Stimulated activated CD8-positive, alpha-beta memory T cell treated with anti-CD3 and anti-CD28 coated beads, Interleukin-7, amount 100 ng/mL, for 24 hours (primary cell): ENCODE results near the gene OR5P2.
"Not testable (repeated sequence)": the region's sequence is repeated elsewhere in the genome, so short reads cannot be mapped to it uniquely, and the experiment has no call there.

Experiments
- DNase-seq: peaks from one replicate; pipeline ENCODE4 v3.0.0-alpha.2; 2020; ENCODE audit warnings: low read depth

OR5P2 gene, protein sequence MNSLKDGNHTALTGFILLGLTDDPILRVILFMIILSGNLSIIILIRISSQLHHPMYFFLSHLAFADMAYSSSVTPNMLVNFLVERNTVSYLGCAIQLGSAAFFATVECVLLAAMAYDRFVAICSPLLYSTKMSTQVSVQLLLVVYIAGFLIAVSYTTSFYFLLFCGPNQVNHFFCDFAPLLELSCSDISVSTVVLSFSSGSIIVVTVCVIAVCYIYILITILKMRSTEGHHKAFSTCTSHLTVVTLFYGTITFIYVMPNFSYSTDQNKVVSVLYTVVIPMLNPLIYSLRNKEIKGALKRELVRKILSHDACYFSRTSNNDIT

DNA sequence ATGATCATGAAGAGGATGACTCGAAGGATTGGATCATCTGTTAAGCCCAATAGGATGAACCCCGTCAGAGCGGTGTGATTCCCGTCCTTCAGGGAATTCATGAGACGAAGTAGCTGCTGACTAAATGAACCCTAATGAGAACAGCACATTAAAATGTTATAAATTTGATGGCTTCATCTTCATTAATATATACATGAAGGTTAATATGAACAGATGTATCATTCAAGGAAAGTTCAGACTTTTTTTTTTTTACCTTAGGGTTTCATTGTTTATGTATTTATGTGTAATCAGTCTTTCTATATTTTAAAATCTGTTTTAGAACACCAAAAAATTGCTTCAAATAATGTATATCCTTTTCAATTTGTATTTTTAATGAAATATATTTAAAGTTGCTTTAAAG, at the start of gene OR5P2:
OR5P2 (minus strand) TSS at position 101 of the 400 bp plus-strand sequence; CDS start at position 101, 0 bp downstream.
- no peak for DNase-seq

DNA sequence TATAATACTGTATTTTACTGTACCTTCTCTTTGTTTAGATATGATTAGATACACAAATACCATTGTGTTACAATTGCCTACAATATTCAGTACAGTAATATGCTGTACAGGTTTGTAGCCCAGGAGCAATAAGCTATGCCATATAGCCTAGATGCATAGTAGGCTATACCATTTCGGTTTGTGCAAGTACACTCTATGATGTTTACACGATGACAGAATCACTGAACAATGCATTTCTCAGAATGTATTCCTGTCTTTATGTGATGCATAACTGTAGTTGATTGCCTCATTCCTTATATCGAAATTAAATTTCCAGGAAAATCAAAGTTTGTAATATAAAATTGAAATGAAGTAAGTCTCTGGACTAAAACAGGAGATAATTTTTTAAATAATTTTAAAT, 49.3 kb upstream of the OR5P2 start:
- DNase-seq = no peak

DNA sequence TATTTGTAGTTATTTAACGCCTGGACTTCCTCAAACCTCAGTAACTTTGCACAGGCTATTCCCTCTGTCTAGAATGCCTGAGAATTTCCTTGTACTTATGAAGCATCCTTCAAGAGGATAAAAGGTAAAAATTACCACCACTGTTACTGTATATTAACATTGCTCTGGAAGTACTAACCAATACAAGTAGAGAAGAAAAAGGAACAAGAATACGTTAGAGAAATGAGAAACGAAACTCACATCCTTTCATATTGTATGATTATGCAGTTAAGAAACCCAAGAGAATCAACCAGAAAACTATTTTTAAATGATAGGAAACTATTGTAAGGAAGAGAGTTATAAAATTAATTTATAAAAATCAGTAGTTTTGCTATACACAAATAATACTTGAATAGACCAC, 48.2 kb upstream of the OR5P2 start:
- DNase-seq = no peak

DNA sequence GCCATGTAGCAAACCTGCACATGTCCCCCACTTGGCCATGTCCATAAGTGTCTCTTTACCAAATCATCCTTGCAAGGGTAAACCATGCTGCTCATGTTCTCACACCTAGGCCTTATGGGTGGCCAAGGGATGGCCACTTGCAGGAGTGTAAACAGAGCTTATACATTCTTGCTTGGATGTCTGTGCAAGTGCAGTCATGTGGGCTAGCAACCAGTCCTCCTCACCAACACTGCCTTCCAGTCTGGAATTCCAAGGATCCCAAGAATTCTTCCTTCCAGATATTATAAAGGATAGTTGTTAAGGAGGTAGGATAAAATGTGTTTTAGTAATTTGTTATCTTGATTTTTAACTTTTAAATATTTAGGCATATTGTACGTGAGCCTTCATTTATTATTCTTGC, 47.8 kb upstream of the OR5P2 start:
- DNase-seq = no peak

DNA sequence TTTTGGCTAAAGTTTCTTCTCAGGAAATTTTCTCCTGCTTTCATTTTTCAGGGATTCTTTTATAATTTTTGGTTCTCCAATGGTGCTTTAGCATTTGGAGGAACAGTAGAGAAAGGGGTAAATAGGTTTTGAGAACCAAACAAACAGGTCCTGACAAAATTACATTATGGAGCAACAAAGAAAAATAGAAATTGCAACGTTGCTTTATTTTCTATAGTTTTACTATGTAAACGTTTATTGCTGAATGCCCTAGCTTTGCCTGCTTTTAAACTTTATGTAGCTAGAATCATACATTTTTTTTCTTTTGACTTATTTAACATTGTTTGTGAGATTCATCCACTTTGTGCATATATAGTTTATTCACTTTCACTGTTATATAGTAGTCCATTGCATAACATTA, 43.8 kb upstream of the OR5P2 start:
- DNase-seq = no peak

DNA sequence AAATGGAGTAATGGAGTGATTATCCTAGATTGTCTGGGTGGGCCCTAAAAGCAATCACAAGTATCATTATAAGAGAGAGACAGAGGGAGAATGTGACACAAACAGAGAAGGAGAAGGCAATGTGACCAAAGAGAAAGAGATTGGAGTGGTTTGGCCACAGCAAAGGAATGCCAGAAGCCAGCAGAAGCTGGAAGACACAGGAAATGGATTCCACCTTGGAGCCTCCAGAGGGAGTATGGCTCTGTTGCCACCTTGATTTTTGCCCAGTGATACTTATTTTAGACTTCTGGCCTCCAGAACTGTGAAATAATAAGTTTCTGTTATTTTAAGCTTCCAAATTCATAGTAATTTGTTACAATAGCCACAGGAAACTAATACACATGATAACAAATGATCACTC, 36.8 kb upstream of the OR5P2 start:
- DNase-seq = no peak

DNA sequence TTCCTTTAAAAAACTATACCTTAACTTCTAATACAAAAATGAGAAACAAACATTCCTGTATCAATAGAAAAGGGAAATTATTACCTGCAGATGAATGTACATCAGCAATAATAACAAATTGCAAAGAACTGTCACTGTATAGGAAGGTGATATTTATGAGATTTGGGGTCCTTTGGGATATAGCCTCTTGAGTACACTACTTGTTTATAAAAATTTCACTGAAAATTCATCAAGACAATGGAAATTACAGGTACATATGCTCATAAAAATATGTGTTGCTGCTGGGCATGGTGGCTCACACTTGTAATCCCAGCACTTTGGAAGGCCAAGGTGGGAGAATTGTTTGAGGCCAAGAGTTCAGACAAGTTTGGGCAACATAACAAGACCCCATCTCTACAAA, 34.0 kb upstream of the OR5P2 start, which contains the start of gene OR5P3:
OR5P3 (minus strand) TSS at position 101 of the 400 bp plus-strand sequence.
- DNase-seq = no peak

DNA sequence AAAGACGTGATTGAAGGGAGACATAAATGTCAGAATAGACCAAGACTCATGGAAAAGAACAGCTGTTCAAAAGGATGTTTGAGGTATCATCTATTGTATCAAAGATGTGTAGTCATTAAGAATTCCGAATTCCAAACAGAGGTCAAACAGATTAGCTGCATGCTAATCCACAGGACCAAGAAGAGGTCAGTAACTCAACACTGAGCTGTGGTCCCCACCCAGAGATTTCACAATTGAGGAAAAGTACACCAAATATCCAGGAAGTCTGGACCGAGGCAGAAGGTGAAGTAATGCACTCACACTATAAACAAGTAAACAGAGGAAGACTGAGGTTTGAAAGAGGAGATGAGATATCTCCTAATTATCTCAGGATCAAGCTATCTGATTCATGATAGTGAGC, 29.6 kb upstream of the OR5P2 start:
- DNase-seq = no peak

DNA sequence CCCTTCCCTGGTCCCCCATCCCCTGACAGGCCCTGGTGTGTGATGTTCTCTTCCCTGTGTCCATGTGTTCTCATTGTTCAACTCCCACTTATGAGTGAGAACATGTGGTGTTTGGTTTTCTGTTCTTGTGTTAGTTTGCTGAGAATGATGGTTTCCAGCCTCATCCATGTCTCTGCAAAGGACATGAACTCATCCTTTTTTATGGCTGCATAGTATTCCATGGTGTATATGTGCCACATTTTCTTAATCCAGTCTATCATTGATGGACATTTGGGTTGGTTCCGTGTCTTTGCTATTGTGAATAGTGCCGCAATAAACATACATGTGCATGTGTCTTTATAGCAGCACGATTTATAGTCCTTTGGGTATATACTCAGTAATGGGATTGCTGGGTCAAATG, 23.7 kb upstream of the OR5P2 start:
- not testable (repeated sequence) for DNase-seq

DNA sequence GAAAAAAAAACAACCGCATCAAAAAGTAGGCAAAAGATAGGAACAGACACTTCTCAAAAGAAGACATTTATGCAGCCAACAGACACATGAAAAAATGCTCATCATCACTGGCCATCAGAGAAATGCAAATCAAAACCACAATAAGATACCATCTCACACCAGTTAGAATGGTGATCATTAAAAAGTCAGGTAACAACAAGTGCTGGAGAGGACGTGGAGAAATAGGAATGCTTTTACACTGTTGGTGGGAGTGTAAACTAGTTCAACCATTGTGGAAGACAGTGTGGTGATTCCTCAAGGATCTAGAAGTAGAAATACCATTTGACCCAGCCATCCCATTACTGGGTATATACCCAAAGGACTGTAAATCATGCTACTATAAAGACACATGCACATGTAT, 18.2 kb upstream of the OR5P2 start:
- DNase-seq = not testable (repeated sequence)

DNA sequence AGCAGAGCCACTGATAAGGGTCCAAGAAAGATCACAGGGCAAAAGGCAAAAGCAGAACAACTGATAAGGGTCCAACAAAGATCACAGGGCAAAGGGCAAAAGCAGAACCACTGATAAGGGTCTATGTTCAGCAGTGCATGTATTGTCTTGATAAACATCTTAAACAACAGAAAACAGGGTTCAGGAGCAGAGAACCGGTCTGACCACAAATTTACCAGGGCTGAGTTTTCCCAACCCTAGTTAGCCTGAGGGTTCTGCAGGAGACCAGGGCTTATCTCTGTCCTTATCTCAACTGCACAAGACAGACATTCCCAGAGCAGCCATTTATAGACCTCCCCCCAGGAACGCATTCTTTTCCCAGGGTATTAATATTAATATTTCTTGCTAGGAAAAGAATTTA, 13.6 kb upstream of the OR5P2 start:
- DNase-seq = not testable (repeated sequence)

DNA sequence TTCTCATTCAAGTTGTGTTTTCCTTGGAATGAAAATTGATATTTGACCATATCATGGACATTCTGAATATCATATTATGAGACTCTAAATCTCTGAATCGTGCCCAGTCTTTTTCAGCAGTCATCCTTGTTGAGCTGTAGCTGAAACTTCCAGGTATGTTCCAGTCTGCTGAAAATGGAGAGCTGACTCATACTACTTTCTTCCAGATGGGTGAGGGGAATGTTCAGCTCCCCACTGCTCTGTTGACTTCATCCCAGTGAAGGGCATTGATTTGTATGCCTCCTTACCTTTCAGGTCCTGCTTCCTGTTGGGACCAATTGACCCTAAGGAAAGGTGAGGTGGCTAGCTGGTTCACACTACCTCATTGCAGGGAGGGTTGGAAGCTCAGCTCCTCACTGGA, 3.5 kb downstream of the OR5P2 start:
- no peak for DNase-seq

DNA sequence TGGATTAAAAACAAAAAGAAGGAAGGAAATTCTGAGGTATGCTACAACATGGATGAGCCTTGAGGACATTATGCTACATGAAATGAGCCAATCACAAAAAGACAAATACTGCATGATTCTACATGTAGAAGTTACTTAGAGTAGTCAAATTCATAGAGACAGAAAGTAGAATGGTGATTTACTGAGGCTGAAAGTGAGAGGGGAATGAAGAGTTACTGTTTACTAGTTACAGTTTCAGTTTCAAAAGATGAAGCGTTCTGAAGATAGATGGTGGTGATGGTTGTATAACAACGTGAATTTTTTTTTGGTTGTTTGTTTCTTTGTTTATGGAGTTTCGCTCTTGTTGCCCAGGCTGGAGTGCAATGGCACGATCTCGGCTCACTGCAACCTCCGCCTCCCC, 9.5 kb downstream of the OR5P2 start:
- no peak for DNase-seq

DNA sequence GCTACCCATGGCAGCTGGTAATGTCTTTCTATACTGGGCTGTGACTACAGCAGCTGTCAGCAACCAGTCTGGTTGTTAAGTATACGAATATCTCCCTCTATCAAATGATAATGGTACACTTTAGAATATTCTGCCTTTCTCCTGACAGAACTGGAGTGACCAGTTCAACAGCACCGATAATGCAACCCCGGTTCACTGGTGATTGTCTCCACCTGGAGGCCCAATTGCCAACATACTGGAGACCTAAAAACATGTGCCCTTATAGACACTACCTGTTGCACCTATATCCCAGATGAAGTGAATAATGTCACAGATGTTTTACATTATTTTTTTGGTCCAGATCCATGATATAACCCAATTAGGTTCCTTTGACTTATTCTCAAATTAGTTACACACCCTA, 21.1 kb downstream of the OR5P2 start:
- no peak for DNase-seq

DNA sequence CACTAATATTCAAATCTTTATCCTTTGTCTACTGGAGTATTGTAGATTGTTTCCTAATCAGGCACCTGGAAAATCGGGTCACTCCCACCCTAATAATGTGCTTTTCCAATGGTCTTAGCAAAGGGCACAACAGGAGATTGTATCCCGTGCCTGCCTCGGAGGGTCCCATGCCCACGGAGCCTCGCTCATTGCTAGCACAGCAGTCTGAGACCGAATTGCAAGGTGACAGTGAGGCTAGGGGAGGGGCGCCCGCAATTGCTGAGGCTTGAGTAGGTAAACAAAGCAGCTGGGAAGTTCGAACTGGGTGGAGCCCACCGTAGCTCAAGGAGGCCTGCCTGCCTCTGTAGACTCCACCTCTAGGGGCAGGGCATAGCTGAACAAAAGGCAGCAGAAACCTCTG, 32.4 kb downstream of the OR5P2 start:
- DNase-seq = not testable (repeated sequence)

DNA sequence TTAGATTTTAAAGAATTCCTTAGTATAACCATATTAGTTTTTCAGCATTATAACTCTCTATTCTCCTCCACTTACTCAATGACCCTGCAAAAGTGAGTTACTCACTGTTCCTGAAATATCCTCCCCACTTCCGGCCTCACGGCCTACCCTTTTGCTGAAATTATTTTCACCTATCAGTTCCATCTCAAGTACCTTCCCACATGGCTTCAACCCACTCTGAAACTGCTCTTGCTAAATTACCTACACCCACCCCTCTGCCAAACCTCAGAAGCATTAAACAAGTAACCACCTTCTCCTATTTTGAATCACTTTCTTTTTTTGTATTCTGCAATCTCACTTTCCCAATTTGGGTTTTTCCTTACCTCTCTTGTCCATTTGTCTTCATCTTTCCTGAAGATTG, 37.7 kb downstream of the OR5P2 start:
- DNase-seq = no peak

DNA sequence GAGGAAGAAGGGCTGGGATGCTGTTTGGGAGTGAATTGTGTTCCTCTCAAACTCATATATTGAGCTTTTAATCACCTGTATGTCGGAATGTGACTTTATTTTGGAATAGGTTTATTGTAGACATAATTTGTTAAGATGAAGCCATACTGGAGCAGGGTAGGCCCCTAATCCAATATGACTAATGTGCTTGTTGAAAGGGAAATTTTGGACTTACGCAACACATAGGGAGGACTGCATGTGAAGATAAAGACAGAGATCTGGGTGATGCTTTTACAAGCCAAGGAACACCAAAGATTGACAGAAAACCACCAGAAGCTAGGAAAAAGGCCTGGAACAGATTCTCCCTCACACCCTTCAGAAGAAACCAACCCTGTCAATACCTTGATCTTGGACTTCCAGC, 47.3 kb downstream of the OR5P2 start:
- DNase-seq = no peak
